NOMO-1 treated with DMSO at 0.1 percent for 48 hours (cell line): ENCODE measurements around the gene ZNF614.
"Not testable (repeated sequence)": the region's sequence is repeated elsewhere in the genome, so short reads cannot be mapped to it uniquely, and the experiment has no call there.

ENCODE experiments used
- DNase-seq: peaks from one replicate; lab custom pipeline; 2025; ENCODE audit not compliant: unreplicated experiment; lab: John Stamatoyannopoulos, UW

Gene ZNF614

DNA sequence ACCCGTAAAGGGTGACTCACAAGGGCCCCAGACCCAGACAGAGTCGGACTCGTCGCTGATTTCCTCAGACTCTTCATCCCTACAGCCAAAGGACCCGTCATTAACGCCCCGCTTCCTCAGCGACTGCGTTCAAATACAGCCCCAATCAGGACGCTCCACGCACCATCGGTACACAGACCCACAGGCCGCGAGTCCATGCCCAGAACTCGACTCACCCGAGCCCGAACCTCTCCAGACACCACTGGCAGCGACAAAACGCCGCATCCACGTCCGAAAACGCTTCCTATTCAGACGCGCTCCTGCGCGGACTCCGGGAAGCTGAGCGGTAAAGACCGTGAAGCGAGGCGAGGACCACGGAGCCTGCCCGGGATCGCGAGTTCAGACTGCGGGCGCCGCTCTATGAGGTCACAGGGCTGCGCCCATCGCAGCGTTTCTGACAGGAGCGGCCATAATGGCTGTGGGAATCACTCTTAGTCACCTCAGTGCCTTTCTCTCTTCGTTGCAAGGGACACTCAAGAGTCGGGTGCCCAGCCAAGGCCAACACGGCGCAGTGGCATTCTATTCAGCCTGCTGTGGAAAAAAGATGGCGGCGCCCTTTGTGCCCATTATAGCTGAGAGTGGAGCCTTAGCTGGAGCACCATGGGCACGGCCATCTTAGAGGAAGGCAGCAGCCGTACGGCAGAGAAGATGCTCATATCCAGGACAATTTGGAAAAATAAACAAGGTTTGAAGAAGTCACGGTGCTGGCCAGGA lies at the start of gene ZNF614:
Gene ZNF614 (minus strand): TSS at position 353 of the 753 bp plus-strand sequence. CDS start 2,634 bp downstream, outside the sequence.
- DNase-seq, result peak; percentile 88

DNA sequence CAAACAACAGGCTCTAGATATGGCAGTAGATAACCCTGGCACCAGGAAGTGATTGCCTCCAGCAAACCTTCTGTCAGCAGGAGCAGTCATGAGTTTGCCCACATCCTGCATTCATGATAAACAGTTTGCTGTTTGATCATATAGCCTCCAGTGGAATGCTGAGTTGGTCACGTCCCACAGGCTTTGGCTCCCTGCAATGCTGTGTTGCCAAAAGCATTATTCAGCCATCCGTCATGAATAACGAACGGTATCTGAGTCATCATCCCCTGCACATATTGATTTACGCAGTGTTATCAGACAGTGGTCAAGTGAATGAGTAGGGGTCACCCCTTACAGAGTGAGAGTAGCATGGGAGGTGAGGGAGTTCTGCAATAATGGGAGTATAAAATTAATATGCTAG lies 42.3 kb upstream of the ZNF614 start:
- DNase-seq, result no peak

DNA sequence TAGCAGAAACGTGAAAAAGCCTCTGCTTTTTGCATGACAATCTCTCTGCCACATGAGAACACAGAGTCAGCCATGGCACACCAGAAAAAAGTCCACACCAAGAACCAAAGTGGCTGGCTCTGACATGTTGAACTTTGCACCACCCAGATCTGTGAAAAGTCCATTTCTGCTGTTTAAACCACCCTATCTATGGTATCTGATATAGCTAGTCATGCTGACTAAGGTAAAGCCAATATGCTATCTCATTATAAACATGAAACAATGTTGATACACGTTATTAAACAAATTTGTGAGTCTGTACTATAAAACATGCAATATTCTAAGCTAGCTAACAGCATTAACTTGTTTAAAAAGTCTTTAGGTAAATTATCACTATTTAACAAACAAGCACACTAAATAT lies 41.5 kb upstream of the ZNF614 start:
- no peak for DNase-seq

DNA sequence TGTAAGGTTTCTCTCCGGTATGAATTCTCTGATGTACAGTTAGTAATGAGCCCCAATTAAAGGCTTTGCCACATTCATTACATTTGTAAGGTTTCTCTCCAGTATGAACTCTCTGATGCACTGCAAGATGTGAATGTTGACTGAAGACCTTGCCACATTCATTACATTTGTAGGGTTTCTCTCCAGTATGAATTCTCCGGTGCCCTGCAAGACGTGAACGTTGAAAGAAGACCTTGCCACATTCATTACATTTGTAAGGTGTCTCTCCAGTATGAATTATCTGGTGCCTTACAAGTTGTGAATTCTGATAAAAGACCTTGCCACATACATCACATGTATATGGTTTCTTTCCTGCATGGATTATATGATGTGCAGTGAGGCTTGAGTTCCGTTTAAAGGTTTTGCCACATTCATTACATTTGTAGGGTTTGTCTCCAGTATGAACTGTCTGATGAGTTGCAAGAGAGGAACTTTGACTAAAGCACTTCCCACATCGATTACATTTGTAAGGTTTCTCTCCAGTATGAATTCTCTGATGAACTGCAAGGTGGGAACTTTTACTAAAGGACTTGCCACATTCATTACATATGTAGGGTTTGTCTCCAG lies 38.2 kb upstream of the ZNF614 start:
- no peak for DNase-seq

DNA sequence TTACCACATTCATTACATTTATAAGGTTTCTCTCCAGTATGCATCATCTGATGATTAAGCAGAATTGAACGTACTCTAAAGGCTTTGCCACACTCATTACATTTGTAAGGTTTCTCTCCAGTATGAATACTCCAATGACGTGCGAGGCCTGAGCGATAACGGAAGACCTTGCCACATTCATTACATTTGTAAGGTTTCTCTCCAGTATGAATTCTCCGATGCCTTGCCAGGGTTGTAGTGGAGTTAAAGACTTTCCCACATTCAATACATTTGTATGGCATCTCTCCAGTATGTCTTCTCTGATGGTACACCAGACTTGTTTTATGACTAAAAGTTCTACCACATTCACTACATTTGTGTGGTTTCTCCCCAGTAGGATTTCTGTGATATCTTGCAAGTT lies 37.2 kb upstream of the ZNF614 start:
- DNase-seq, result no peak

DNA sequence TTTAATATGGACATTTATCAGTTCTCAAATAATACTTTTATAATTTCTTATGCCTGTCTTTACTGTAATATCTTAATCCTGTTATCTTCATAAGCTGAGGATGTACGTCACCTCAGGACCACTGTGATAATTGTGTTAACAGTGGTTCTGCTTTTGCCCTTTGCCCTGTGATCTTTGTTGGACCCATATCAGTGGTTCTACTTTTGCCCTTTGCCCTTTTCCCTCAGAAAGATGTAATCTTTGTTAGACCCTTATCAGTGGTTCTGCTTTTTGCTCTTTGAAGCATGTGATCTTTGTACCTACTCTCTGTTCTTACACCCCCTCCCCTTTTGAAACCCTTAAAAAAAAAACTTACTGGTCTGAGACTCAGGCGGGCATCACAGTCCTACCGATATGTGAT lies 28.3 kb upstream of the ZNF614 start:
- not testable (repeated sequence) for DNase-seq

DNA sequence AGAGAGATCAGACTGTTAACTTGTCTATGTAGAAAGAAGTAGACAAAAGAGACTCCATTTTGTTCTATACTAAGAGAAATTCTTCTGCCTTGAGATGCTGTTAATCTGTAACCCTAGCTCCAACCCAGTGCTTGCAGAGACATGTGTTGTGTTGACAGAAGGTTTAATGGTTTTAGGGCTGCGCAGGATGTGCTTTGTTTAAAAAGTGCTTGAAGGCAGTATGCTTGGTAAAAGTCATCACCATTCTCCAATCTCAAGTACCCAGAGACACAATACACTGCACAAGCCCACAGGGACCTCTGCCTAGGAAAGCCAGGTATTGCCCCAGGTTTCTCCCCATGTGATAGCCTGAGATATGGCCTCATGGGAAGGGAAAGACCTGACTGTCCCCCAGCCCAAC lies 23.6 kb upstream of the ZNF614 start:
- not testable (repeated sequence) for DNase-seq

DNA sequence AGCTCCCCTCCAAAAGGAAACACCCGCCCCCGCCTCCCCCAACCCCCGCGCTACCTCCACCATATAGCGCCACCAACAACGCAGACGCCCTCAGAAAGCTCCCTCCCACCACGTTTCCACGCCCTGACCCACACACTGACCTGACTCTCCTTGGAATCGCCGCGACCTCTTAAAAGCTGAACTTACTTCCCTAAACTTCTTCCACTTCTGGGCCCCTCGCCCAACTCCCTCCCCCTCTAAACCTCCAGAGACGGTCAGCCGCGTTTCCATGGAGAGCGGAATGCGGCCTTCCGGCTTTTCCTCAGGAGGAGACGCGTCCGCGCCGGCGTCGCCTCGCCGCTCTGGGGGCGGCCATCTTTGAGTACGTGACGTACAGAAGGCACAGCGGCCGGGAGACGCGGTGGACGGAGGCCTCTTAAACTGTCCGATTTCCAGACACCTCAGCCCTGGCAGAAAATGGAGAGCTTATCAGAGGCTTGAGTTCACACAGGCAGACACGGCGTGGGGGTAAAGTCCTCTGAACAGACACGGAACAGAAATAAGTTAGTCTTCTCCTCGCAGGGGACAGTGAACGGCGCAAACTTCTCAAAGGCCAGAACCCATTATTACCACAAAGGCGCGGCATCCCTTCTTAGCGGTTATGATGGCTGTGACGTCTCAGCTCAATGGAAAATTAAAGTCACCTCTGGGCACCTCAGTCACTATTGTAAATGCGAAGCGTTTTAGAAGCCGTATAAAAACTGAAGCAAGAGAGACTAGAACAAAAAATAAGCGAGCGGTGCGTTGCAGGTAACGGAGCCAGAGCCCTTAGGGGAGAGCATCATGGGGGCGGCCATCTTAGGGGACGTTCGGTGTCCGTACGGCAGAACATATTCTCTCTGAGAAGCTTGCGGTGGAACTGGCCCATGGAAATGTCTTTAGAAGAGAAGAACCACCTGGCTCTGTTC lies 20.6 kb upstream of the ZNF614 start, which contains the start of gene ZNF432:
Gene ZNF432 (minus strand): TSS at position 284 of the 947 bp plus-strand sequence. CDS start 1,970 bp downstream, outside the sequence.
- peak; percentile 94 for DNase-seq

DNA sequence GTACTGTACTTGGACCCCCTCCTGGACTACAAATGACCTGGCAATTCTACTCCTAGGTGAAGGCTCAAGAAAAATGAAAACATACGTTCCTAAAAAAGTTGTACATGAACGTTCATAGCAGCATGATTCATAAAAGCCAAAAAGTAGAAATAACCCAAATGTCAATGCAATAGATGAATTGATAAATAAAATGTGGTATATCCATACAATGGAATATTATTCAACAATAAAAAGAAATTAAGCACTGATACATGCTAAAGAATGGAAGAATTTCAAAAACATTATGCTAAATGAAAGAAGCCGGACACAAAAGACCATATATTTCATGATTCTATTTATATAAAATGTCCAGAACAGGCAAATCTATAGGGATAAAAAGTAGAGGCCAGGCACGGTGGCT lies 11.0 kb upstream of the ZNF614 start:
- no peak for DNase-seq

DNA sequence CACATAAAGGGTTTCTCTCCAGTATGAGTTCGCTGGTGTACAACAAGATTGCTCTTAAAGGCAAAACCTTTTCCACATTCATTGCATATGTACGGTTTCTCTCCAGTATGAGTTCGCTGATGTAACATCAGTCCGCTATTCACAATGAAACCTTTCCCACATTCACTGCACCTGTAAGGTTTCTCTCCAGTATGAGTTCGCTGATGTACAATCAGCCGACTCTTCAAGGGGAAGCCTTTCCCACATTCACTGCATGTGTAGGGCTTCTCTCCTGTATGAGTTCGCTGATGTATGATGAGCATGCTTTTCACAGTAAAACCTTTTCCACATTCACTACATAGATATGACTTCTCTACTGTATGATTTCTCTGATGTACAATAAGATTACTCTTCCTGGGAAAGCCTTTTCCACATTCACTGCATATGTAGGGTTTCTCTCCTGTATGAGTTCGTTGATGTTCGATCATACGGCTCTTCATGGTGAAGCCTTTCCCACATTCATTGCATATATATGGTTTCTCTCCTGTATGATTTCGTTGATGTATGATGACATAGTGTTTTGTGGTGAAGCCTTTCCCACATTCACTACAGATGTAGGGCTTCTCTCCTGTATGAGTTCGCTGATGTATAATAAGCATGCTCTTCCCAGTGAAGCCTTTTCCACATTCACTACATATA lies 6.0 kb upstream of the ZNF614 start:
- no peak for DNase-seq

DNA sequence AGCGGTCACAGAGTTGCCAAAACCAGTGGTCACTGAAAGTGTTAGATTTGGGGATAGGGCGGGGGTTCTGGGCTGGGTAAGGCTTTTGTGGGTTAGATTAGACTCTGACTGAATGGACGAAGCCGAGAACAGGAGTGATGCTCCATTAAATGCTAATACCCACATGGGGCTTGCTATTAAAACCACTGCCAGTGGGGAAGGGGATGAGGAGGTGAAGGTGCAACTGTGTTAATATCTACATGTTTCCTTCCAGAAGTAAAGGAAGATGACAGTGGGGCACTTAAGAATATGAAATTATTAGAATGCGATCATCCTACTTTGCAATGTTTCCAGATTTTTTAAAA lies 573 bp upstream of the ZNF614 start:
- DNase-seq, result peak; percentile 48

DNA sequence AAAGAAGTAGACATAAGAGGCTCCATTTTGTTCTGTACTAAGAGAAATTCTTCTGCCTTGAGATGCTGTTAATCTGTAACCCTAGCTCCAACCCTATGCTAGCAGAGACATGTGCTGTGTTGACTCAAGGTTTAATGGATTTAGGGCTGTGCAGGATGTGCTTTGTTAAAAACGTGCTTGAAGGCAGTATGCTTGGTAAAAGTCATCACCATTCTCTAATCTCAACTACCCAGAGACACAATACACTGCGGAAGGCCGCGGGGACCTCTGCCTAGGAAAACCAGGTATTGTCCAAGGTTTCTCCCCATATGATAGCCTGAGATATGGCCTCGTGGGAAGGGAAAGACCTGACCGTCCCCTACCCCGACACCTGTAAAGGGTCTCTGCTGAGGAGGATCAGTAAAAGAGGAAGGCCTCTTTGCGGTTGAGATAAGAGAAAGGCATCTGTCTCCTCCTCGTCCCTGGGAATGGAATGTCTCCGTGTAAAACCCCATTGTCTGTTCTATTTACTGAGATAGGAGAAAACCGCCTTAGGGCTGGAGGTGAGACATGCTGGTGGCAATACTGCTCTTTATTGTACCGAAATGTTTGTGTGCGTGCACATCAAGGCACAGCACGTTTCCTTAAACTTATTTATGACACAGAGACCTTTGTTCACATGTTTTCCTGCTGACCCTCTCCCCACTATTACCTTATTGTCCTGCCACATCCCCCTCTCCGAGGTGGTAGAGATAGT lies 1.8 kb downstream of the ZNF614 start:
- DNase-seq, result not testable (repeated sequence)

DNA sequence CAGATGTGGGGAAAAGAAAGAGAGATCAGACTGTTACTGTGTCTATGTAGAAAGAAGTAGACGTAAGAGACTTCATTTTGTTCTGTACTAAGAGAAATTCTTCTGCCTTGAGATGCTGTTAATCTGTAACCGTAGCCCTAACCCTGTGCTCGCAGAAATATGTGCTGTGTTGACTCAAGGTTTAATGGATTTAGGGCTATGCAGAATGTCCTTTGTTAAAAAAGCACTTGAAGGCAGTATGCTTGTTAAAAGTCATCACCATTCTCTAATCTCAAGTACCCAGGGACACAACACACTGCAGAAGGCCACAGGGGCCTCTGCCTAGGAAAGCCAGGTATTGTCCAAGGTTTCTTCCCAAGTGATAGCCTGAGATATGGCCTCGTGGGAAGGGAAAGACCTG lies 3.7 kb downstream of the ZNF614 start:
- DNase-seq, result not testable (repeated sequence)

DNA sequence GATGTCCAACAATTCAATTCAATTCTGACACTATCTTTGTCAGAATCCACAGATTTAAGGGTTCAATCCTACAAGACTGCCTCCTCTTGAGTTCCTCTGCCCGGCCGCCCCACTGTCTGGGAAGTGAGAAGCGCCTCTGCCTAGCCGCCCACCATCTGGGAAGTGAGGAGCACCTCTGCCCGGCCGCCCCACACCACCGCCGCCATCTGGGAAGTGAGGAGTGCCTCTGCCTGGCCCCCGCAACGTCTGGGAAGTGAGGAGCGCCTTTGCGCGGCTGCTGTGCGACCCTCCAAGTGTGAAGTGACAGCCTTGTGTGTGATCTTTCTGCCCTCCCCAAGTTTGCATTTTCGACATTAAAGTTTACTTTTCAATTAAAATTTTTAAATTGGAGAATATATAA lies 6.0 kb downstream of the ZNF614 start:
- DNase-seq, result no peak

DNA sequence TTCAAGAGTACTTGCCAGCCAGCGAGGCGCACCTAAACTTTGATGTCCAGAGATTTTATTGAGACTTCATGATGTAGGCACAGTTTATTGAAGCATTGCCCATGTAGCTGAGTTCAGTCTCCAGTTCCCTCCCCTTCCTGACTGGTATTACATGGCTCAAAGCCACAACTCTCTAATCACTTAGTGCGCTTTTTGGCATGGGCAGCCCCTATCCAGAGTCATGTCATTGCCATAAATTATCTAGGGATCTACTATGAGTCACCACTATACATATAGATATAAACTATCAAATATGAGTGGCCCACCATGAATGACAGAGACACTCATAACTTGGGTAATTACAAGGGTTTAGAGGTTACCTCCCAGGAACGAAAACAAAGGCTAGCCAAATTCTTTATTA lies 7.7 kb downstream of the ZNF614 start:
- no peak for DNase-seq

DNA sequence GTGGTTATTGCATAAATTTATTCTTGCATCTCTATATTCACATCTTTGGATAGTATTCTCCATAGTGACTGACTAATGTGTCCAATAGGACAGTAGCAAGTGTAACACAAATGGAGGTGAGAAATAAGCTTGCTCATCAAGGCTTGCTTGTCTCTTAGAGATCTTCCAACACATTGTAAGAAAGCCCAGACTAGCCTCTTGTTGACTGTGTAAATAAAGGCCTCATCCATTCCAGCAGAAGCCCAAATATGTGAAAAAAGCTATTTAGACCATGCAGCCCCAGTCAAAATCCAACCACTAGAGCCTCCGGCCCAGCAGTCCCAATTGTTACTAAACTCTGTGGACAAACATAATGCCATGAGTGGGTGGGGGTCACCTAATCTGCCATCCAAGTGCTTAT lies 17.5 kb downstream of the ZNF614 start:
- DNase-seq, result no peak

DNA sequence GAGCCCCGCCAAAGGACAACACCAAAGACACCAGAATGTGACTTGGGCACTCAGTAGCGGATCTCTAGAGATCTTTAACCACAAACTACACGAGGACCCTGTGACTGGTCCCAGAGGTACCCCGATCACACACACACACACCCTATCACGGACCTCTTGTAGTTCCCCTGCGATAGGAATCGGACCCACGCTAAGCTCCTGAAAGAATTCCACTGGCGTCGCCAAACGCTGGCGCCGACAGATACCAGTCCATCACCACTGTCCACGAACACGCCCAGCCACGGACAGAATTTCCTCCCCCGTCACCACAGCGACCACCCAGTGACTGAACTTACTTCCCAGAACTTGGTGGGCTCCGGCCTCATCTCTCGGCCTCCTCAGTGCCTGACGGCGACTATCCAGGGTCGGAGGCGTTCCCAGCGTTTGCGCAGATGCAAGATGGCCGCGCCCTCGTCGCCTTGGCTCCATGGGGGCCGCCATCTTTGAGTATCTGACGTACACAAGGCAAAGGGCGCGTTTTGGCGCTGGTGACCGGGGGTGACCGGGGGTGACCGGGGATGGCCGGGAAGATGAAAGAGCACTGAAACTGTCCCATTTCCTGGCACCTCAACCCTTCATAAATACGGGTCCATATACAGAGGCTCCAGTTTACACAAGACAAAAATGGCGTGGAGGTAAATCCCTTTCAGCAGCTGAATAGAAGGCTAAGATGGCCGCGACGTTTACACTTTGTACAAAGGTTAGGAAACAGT lies 20.2 kb downstream of the ZNF614 start, which contains the start of gene ZNF615:
Gene ZNF615 (minus strand): TSS at position 406 of the 752 bp plus-strand sequence. CDS start 4,500 bp downstream, outside the sequence.
- peak; percentile 78 for DNase-seq

DNA sequence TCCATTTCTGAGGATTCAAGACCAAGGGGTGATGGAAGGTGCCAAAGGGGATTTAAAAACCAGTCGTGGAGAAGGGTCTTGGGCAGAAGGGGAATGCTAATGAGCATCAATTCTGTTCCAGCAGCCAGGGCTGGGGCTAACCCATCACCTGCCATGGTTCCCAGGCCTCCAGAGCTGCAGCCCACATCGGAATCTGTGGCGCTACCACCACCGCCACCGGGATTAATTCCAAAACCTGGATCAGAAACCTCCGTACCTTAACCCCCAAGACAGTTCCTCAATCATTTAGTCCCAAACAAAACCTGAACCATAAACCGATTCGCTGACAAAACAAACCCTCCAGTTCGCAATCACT lies 20.8 kb downstream of the ZNF614 start:
- DNase-seq, result no peak

DNA sequence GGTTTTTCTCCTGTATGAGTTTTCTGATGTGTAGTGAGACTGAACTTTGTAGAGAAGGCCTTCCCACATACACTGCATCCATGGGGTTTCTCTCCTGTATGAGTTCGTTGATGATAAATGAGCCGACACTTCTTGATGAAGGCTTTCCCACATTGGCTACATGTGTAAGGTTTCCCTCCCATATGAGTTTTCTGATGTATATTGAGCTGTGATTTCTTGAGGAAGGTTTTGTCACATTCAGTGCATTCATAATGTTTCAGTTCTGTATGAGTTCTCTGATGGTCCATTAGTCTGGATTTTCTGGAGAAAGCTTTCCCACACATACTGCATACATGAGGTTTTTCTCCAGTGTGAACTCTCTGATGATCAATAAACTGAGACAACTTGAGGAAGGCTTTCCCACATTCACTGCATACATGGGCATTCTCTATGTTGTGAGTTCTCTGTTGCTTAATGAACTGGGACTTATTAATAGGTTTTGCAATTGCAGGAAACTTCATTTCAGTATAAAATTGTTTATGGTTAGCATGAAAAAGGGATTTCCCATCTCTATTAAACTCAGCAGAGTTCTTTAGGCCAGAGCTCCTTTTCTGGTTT lies 34.0 kb downstream of the ZNF614 start:
- no peak for DNase-seq
